ENCODE results near the gene TBX19.

Gene TBX19

GRCh38 chr1:168280296-168280927, at the start of gene TBX19:
TSS of gene TBX19 (plus strand) at chr1:168280877. CDS start at chr1:168281091, 214 bp downstream.
- DNase-seq (ENCODE audit: insufficient read length, low spot score), result no peak
- no peak for FAIRE-seq

GRCh38 chr1:168234846-168235547, 45.7 kb upstream of the TBX19 start:
- FAIRE-seq, result peak; percentile 28

GRCh38 chr1:168235548-168235885, 45.2 kb upstream of the TBX19 start:
- FAIRE-seq (no peak), DNase-seq (ENCODE audit: insufficient read length, low spot score) (no peak)

More at GRCh38 chr1:168234846-168235547, 45.7 kb upstream of the TBX19 start:
- peak; percentile 66 for DNase-seq (ENCODE audit: insufficient read length, low spot score)

GRCh38 chr1:168235937-168236336, 44.7 kb upstream of the TBX19 start:
- no peak for FAIRE-seq
- DNase-seq (ENCODE audit: insufficient read length, low spot score), result no peak

GRCh38 chr1:168236836-168237611, 43.7 kb upstream of the TBX19 start:
- FAIRE-seq (no peak), DNase-seq (ENCODE audit: insufficient read length, low spot score) (no peak)

- DNase-seq (ENCODE audit: insufficient read length, low spot score) (no peak), FAIRE-seq (no peak)
Measured at GRCh38 chr1:168243198-168243597, 37.5 kb upstream of the TBX19 start.

- DNase-seq (ENCODE audit: insufficient read length, low spot score) (no peak), FAIRE-seq (no peak)
Measured at GRCh38 chr1:168243636-168244212, 37.0 kb upstream of the TBX19 start.

- DNase-seq (ENCODE audit: insufficient read length, low spot score) (no peak), FAIRE-seq (no peak)
Measured at GRCh38 chr1:168245042-168245441, 35.6 kb upstream of the TBX19 start.

GRCh38 chr1:168246506-168246905, 34.2 kb upstream of the TBX19 start:
- FAIRE-seq (no peak), DNase-seq (ENCODE audit: insufficient read length, low spot score) (no peak)

- DNase-seq (ENCODE audit: insufficient read length, low spot score), result no peak
- FAIRE-seq, result no peak
Measured at GRCh38 chr1:168252204-168252733, 28.4 kb upstream of the TBX19 start.

GRCh38 chr1:168256164-168256563, 24.5 kb upstream of the TBX19 start:
- FAIRE-seq, result no peak
- no peak for DNase-seq (ENCODE audit: insufficient read length, low spot score)

GRCh38 chr1:168257397-168257796, 23.3 kb upstream of the TBX19 start:
- FAIRE-seq, result no peak
- no peak for DNase-seq (ENCODE audit: insufficient read length, low spot score)

- FAIRE-seq (no peak), DNase-seq (ENCODE audit: insufficient read length, low spot score) (no peak)
Measured at GRCh38 chr1:168259567-168259966, 21.1 kb upstream of the TBX19 start.

- FAIRE-seq (no peak), DNase-seq (ENCODE audit: insufficient read length, low spot score) (no peak)
Measured at GRCh38 chr1:168260393-168260792, 20.3 kb upstream of the TBX19 start.

GRCh38 chr1:168261390-168261789, 19.3 kb upstream of the TBX19 start:
- FAIRE-seq, result no peak
- no peak for DNase-seq (ENCODE audit: insufficient read length, low spot score)

GRCh38 chr1:168263130-168263529, 17.5 kb upstream of the TBX19 start:
- no peak for DNase-seq (ENCODE audit: insufficient read length, low spot score)
- no peak for FAIRE-seq

- FAIRE-seq, result no peak
- no peak for DNase-seq (ENCODE audit: insufficient read length, low spot score)
Measured at GRCh38 chr1:168264296-168264695, 16.4 kb upstream of the TBX19 start.

- DNase-seq (ENCODE audit: insufficient read length, low spot score), result no peak
- no peak for FAIRE-seq
Measured at GRCh38 chr1:168265596-168265995, 15.1 kb upstream of the TBX19 start.

GRCh38 chr1:168266644-168267186, 14.0 kb upstream of the TBX19 start:
- DNase-seq (ENCODE audit: insufficient read length, low spot score), result no peak
- no peak for FAIRE-seq

GRCh38 chr1:168271636-168272035, 9.0 kb upstream of the TBX19 start:
- DNase-seq (ENCODE audit: insufficient read length, low spot score) (no peak), FAIRE-seq (no peak)

- FAIRE-seq (no peak), DNase-seq (ENCODE audit: insufficient read length, low spot score) (no peak)
Measured at GRCh38 chr1:168273575-168273974, 7.1 kb upstream of the TBX19 start.
